Activated gamma-delta T cell treated with Interleukin-2 at 50 U/mL for 16 hours (primary cell): ENCODE data around the gene EEF2KMT.

Experiments
- DNase-seq: peaks from one replicate; pipeline ENCODE4 v3.0.0-alpha.2; 2020

EEF2KMT gene

GRCh38 chr16:5035909-5036227 lies 61.7 kb downstream of the EEF2KMT start:
- no peak for DNase-seq
